Fibroblast of lung (primary cell): ENCODE results near the gene GPBAR1. TPM values are rescaled to one million over a fixed set of nuclear protein-coding genes. Genes with fewer than 3 reads are reported as not detected.

ENCODE experiments used
- DNase-seq, 2 donors: peaks; one replicate each; pipeline versions ENCODE4 v3.0.0 to v3.0.0-alpha.2; 2010; ENCODE audit warnings: low read depth in 2 of 2
- H2AFZ ChIP-seq: 2 replicates; pipeline ENCODE4 v1.5.1; 2012; ENCODE audit warnings: low read length, control low read depth, inconsistent platforms
- H3K27ac ChIP-seq: 2 replicates; pipeline ENCODE4 v1.5.1; 2011; ENCODE audit warnings: low read length, control low read depth; ENCODE audit not compliant: insufficient read depth
- H3K27me3 ChIP-seq: 2 replicates; pipeline ENCODE4 v1.5.1; 2011; ENCODE audit warnings: mild to moderate bottlenecking, low read length; ENCODE audit not compliant: control insufficient read depth, insufficient read depth
- H3K36me3 ChIP-seq: 2 replicates; pipeline ENCODE4 v1.5.1; 2011; ENCODE audit warnings: low read length; ENCODE audit not compliant: control insufficient read depth, insufficient read depth
- H3K4me1 ChIP-seq: 2 replicates; pipeline ENCODE4 v1.5.1; 2011; ENCODE audit warnings: low read length; ENCODE audit not compliant: control insufficient read depth, insufficient read depth; ENCODE audit errors: extremely low read depth
- H3K4me2 ChIP-seq: 2 replicates; pipeline ENCODE4 v1.5.1; 2011; ENCODE audit warnings: low read length, control low read depth; ENCODE audit not compliant: insufficient read depth; ENCODE audit errors: extremely low read depth
- H3K4me3 ChIP-seq, 4 experiments: fragments of 200-600 bp in 1 of 4; sonication (generic) in 1 of 4; replicated peaks in 1 of 4; 2 replicates each; pipeline ENCODE4 v1.5.1; 2011 to 2016; ENCODE audit warnings: low read length in 4 of 4, low read depth in 3 of 4, mild to moderate bottlenecking in 3 of 4, control low read depth in 2 of 4, inconsistent platforms in 1 of 4, mixed read lengths in 1 of 4; ENCODE audit not compliant: insufficient read depth in 1 of 4; ENCODE audit errors: control extremely low read depth in 1 of 4
- H3K79me2 ChIP-seq: 2 replicates; pipeline ENCODE4 v1.5.1; 2012; ENCODE audit warnings: mild to moderate bottlenecking, low read length, inconsistent platforms; ENCODE audit not compliant: control insufficient read depth, insufficient read depth
- H3K9ac ChIP-seq: 2 replicates; pipeline ENCODE4 v1.5.1; 2011; ENCODE audit warnings: mild to moderate bottlenecking, low read length, control low read depth; ENCODE audit not compliant: insufficient read depth
- H3K9me3 ChIP-seq: 2 replicates; pipeline ENCODE4 v1.5.1; 2012; ENCODE audit warnings: low read depth, low read length; ENCODE audit not compliant: control insufficient read depth, insufficient read depth
- H4K20me1 ChIP-seq: 2 replicates; pipeline ENCODE4 v1.5.1; 2011; ENCODE audit warnings: low read length; ENCODE audit not compliant: control insufficient read depth, insufficient read depth; ENCODE audit errors: extremely low read depth
- CTCF ChIP-seq, 2 donors: IDR thresholded peaks in 1 of 2; conservative IDR thresholded peaks in 1 of 2; 1 replicate in 1 of 2; 2 replicates in 1 of 2; pipeline ENCODE4 v1.5.1; 2011 to 2012; ENCODE audit warnings: low read length in 2 of 2, control low read depth in 1 of 2, inconsistent platforms in 1 of 2, low read depth in 1 of 2, mild to moderate bottlenecking in 1 of 2
- EZH2 ChIP-seq: IDR thresholded peaks from 2 replicates; pipeline ENCODE4 v1.5.1; 2012; ENCODE audit warnings: low read length, control low read depth, mild to moderate bottlenecking; ENCODE audit errors: missing control alignments
- polyA plus RNA-seq, 2 donors: library from polyadenylated mRNA; depleted of rRNA in 1 of 2; stranded (reverse) in 1 of 2; unstranded in 1 of 2; fragments of >200 nt; gene quantifications; 2 replicates each; pipeline ENCODE4 v1.2.1, GENCODE V29; 2011 to 2012; ENCODE audit warnings: missing spikeins in 1 of 2
- total RNA-seq: library from RNA; depleted of rRNA; stranded (reverse); fragments of >200 nt; gene quantifications from 2 replicates; pipeline ENCODE4 v1.2.1, GENCODE V29; 2014

GPBAR1 gene
- total and polyA plus RNA-seq, 2 donors (not counting 1 experiment from before 2014, with no cell fraction given), result under 0.01 TPM; not detected in 1

- H4K20me1 ChIP-seq, result no peaks in the 10 kb centered on the region
- no peaks in the 10 kb centered on the region for H3K27me3 ChIP-seq
- DNase-seq, result no peak
- no peak overlapping the region for H3K27ac ChIP-seq
- no peaks in the 10 kb centered on the region for H3K36me3 ChIP-seq
- H3K4me3 ChIP-seq, result no peak overlapping the region
- no peaks in the 10 kb centered on the region for H3K79me2 ChIP-seq
- H2AFZ ChIP-seq, result no peak overlapping the region
- H3K4me1 ChIP-seq, result peaks cover 4% of the 10 kb centered on the region
- TF ChIP-seq EZH2, result no peak
- no peak for TF ChIP-seq CTCF (conservative IDR thresholded peaks at IDR 0.05 in 1 of 2, IDR thresholded peaks at IDR 0.05 in 1 of 2; ENCODE audit: low read depth in 1 of 2, low read length in 2 of 2)
- H3K9me3 ChIP-seq, result no peaks in the 10 kb centered on the region
- no peak overlapping the region for H3K4me2 ChIP-seq
- no peak overlapping the region for H3K9ac ChIP-seq
These were observed 39.3 kb downstream of the GPBAR1 start for GRCh38 chr2:218300141-218300540.

- peak; percentile 61 to 83 for DNase-seq
- H3K9me3 ChIP-seq, result no peaks in the 10 kb centered on the region
- H3K4me3 ChIP-seq, result no peak overlapping the region
- no peaks in the 10 kb centered on the region for H3K27me3 ChIP-seq
- no peaks in the 10 kb centered on the region for H3K36me3 ChIP-seq
- no peak overlapping the region for H3K27ac ChIP-seq
- TF ChIP-seq CTCF (conservative IDR thresholded peaks at IDR 0.05 in 1 of 2, IDR thresholded peaks at IDR 0.05 in 1 of 2; ENCODE audit: low read depth in 1 of 2, low read length in 2 of 2) (peak; percentile 96 to 98), EZH2 (no peak)
- no peak overlapping the region for H3K9ac ChIP-seq
- no peaks in the 10 kb centered on the region for H3K79me2 ChIP-seq
- no peaks in the 10 kb centered on the region for H4K20me1 ChIP-seq
- H3K4me2 ChIP-seq, result peak overlapping the region; percentile 32
- no peak overlapping the region for H2AFZ ChIP-seq
- H3K4me1 ChIP-seq, result peaks cover 4% of the 10 kb centered on the region
These were observed 40.5 kb downstream of the GPBAR1 start for GRCh38 chr2:218301176-218301819.

GRCh38 chr2:218305383-218305782 lies 44.6 kb downstream of the GPBAR1 start:
- H3K9ac ChIP-seq, result no peak overlapping the region
- H3K4me1 ChIP-seq, result no peaks in the 10 kb centered on the region
- H3K27me3 ChIP-seq, result no peaks in the 10 kb centered on the region
- no peak overlapping the region for H3K4me3 ChIP-seq
- TF ChIP-seq EZH2, result no peak
- no peak for TF ChIP-seq CTCF (conservative IDR thresholded peaks at IDR 0.05 in 1 of 2, IDR thresholded peaks at IDR 0.05 in 1 of 2; ENCODE audit: low read depth in 1 of 2, low read length in 2 of 2)
- DNase-seq, result no peak
- H4K20me1 ChIP-seq, result no peaks in the 10 kb centered on the region
- no peaks in the 10 kb centered on the region for H3K79me2 ChIP-seq
- no peak overlapping the region for H2AFZ ChIP-seq
- no peak overlapping the region for H3K27ac ChIP-seq
- no peak overlapping the region for H3K4me2 ChIP-seq
- H3K36me3 ChIP-seq, result no peaks in the 10 kb centered on the region
- no peaks in the 10 kb centered on the region for H3K9me3 ChIP-seq
